ENCODE data around the gene RBP3.

- TF ChIP-seq, protein P1, sequence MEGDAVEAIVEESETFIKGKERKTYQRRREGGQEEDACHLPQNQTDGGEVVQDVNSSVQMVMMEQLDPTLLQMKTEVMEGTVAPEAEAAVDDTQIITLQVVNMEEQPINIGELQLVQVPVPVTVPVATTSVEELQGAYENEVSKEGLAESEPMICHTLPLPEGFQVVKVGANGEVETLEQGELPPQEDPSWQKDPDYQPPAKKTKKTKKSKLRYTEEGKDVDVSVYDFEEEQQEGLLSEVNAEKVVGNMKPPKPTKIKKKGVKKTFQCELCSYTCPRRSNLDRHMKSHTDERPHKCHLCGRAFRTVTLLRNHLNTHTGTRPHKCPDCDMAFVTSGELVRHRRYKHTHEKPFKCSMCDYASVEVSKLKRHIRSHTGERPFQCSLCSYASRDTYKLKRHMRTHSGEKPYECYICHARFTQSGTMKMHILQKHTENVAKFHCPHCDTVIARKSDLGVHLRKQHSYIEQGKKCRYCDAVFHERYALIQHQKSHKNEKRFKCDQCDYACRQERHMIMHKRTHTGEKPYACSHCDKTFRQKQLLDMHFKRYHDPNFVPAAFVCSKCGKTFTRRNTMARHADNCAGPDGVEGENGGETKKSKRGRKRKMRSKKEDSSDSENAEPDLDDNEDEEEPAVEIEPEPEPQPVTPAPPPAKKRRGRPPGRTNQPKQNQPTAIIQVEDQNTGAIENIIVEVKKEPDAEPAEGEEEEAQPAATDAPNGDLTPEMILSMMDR (IDR thresholded peaks at IDR 0.05 in 8 of 11, conservative IDR thresholded peaks at IDR 0.05 in 3 of 11), result no peak
- no peak for TF ChIP-seq POLR2A (IDR thresholded peaks at IDR 0.05)
Observed at GRCh38 chr10:47322300-47323061, 25.7 kb upstream of the RBP3 start, which contains the start of gene GDF2.
